ENCODE measurements around the gene MAN2A2.

The MAN2A2 gene

GRCh38 chr15:90946941-90947576 lies 44.0 kb downstream of the MAN2A2 start:
- Histone ChIP-seq H3K4me2 (ENCODE audit: low read length) (no peak overlapping the region), H2AFZ (ENCODE audit: low read length) (no peak overlapping the region), H4K20me1 (ENCODE audit: insufficient read depth, low read length) (no peaks in the 10 kb centered on the region), H3K9ac (ENCODE audit: low read length) (no peak overlapping the region), H3K9me3 (ENCODE audit: low read length) (no peaks in the 10 kb centered on the region), H3K27ac (ENCODE audit: low read depth, low read length, poor library complexity, severe bottlenecking) (no peak overlapping the region), H3K4me3 (ENCODE audit: low read depth, low read length, poor library complexity, severe bottlenecking) (no peak overlapping the region), H3K79me2 (ENCODE audit: insufficient read depth, low read length) (no peaks in the 10 kb centered on the region), H3K9me2 (ENCODE audit: low read depth, low read length) (no peaks in the 10 kb centered on the region), H3K27me3 (ENCODE audit: insufficient read depth, low read length) (no peaks in the 10 kb centered on the region), H3F3A (ENCODE audit: insufficient read depth, low read length) (no peaks in the 10 kb centered on the region), H3K36me3 (ENCODE audit: insufficient read depth, low read length) (peaks cover 84% of the 10 kb centered on the region), H3K4me1 (ENCODE audit: insufficient read depth, low read length, severe bottlenecking) (no peaks in the 10 kb centered on the region)
- TF ChIP-seq EZH2 (IDR thresholded peaks at IDR 0.05; ENCODE audit: borderline replicate concordance, low read length) (no peak), CTCF (IDR thresholded peaks at IDR 0.05; ENCODE audit: low read length) (no peak)

DNA sequence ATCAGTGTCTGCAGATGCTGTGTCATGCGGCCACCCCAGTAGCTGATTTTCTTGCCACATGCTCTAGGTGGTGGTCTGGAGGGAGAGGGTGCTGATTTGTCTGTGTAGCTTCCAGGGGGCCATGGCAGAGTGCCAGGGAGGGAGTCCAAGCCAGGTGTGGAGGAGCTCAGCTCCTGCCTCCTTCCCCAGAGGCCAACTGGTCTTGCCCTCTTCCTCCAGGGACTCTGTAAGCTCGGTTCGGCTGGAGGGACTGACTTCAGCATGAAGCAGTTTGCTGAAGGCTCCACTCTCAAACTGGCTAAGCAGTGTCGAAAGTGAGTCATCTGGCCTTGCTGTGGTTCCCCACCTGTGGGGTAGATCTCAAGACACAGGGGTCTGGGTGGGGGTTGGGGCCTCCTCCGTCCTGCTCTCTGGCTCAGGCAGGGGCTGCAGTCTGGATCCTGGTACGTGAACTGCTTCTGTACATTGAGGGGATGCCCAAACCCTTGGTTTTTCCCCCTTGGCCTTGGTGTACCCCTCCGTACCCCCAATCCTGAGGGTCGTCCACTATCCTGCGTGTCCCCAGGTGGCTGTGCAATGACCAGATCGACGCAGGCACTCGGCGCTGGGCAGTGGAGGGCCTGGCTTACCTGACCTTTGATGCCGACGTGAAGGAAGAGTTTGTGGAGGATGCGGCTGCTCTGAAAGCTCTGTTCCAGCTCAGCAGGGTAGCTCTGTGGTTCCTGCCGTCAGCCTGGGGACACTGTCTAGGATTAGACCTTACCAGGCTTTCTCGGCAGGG lies 44.7 kb downstream of the MAN2A2 start:
- TF ChIP-seq CTCF (IDR thresholded peaks at IDR 0.05; ENCODE audit: low read length), result no peak
- TF ChIP-seq EZH2 (IDR thresholded peaks at IDR 0.05; ENCODE audit: borderline replicate concordance, low read length), result no peak
- Histone ChIP-seq H3K9me3 (ENCODE audit: low read length) (no peaks in the 10 kb centered on the region), H3K27ac (ENCODE audit: low read depth, low read length, poor library complexity, severe bottlenecking) (no peak overlapping the region), H3K4me1 (ENCODE audit: insufficient read depth, low read length, severe bottlenecking) (no peaks in the 10 kb centered on the region), H3F3A (ENCODE audit: insufficient read depth, low read length) (no peaks in the 10 kb centered on the region), H3K36me3 (ENCODE audit: insufficient read depth, low read length) (peaks cover 78% of the 10 kb centered on the region), H3K9me2 (ENCODE audit: low read depth, low read length) (no peaks in the 10 kb centered on the region), H3K4me3 (ENCODE audit: low read depth, low read length, poor library complexity, severe bottlenecking) (no peak overlapping the region), H3K79me2 (ENCODE audit: insufficient read depth, low read length) (no peaks in the 10 kb centered on the region), H3K4me2 (ENCODE audit: low read length) (no peak overlapping the region), H4K20me1 (ENCODE audit: insufficient read depth, low read length) (no peaks in the 10 kb centered on the region), H3K27me3 (ENCODE audit: insufficient read depth, low read length) (no peaks in the 10 kb centered on the region), H2AFZ (ENCODE audit: low read length) (no peak overlapping the region), H3K9ac (ENCODE audit: low read length) (no peak overlapping the region)

GRCh38 chr15:90948506-90948905 lies 45.4 kb downstream of the MAN2A2 start:
- Histone ChIP-seq H3K4me1 (ENCODE audit: insufficient read depth, low read length, severe bottlenecking) (no peaks in the 10 kb centered on the region), H3K4me2 (ENCODE audit: low read length) (no peak overlapping the region), H3K4me3 (ENCODE audit: low read depth, low read length, poor library complexity, severe bottlenecking) (no peak overlapping the region), H3K79me2 (ENCODE audit: insufficient read depth, low read length) (no peaks in the 10 kb centered on the region), H3K27me3 (ENCODE audit: insufficient read depth, low read length) (no peaks in the 10 kb centered on the region), H3K9me3 (ENCODE audit: low read length) (no peaks in the 10 kb centered on the region), H3K9me2 (ENCODE audit: low read depth, low read length) (no peaks in the 10 kb centered on the region), H3K9ac (ENCODE audit: low read length) (no peak overlapping the region), H2AFZ (ENCODE audit: low read length) (no peak overlapping the region), H4K20me1 (ENCODE audit: insufficient read depth, low read length) (no peaks in the 10 kb centered on the region), H3K27ac (ENCODE audit: low read depth, low read length, poor library complexity, severe bottlenecking) (no peak overlapping the region), H3F3A (ENCODE audit: insufficient read depth, low read length) (no peaks in the 10 kb centered on the region), H3K36me3 (ENCODE audit: insufficient read depth, low read length) (peaks cover 78% of the 10 kb centered on the region)
- TF ChIP-seq EZH2 (IDR thresholded peaks at IDR 0.05; ENCODE audit: borderline replicate concordance, low read length) (no peak), CTCF (IDR thresholded peaks at IDR 0.05; ENCODE audit: low read length) (no peak)

Data from OCI-LY1 (cell line).